Esophagus squamous epithelium (tissue), 5 donors: ENCODE data around the gene FBXW7. TPM values are rescaled to one million over a fixed set of nuclear protein-coding genes. Genes with fewer than 3 reads are reported as not detected.

Source experiments
- DNase-seq: peaks from one replicate; lab custom pipeline; 2025; lab: John Stamatoyannopoulos, UW
- H3K27ac ChIP-seq, 4 donors: fragments of 200-600 bp; sonication (generic); one replicate each; pipeline ENCODE4 v1.5.1; 2016 to 2019; ENCODE audit warnings: mild to moderate bottlenecking in 1 of 4
- H3K27me3 ChIP-seq, 4 donors: fragments of 200-600 bp; sonication (generic); 1 replicate in 3 of 4; 2 replicates in 1 of 4; pipeline versions ENCODE4 v1.5.1 to v1.6.0; 2017 to 2021; ENCODE audit warnings: antibody characterized with exemption in 1 of 4
- H3K36me3 ChIP-seq, 3 donors: fragments of 200-600 bp; sonication (generic); one replicate each; pipeline ENCODE4 v1.5.1; 2016 to 2019
- H3K4me1 ChIP-seq, 3 donors: fragments of 200-600 bp; sonication (generic); one replicate each; pipeline ENCODE4 v1.5.1; 2017 to 2019
- H3K4me3 ChIP-seq, 4 donors: fragments of 200-600 bp; sonication (generic); 1 replicate in 3 of 4; 2 replicates in 1 of 4; pipeline ENCODE4 v1.5.1; 2016 to 2019; ENCODE audit warnings: mild to moderate bottlenecking in 2 of 4, moderate library complexity in 1 of 4
- H3K9me3 ChIP-seq, 3 donors: fragments of 200-600 bp; sonication (generic); one replicate each; pipeline ENCODE4 v1.5.1; 2016 to 2019
- POLR2A ChIP-seq, 4 donors: fragments of 450-650 bp; IDR thresholded peaks; one replicate each; pipeline ENCODE4 v1.6.1; 2017; ENCODE audit warnings: antibody characterized with exemption in 4 of 4, mild to moderate bottlenecking in 4 of 4, moderate library complexity in 3 of 4
- WGBS, 2 donors: methylation state at CpG; one replicate each; pipeline ENCODE4 v1.1.5; 2018; 5-methylcytosine and 5-hydroxymethylcytosine counted together
- intact Hi-C: fragments of 100-400 bp; cut with DNase I; formaldehyde crosslinking; loops from one replicate; pipeline ENCODE4 v1.15.0; 2022
- total RNA-seq, 4 donors: library from RNA; depleted of rRNA; stranded (reverse); fragments of >200 nt; gene quantifications; one replicate each; pipeline ENCODE4 v1.1.0, GENCODE V29; 2016
- TF ChIP-seq, protein P1 (sequence below), 6 experiments: fragments of 450-650 bp in 4 of 6; fragments of 200-600 bp in 2 of 6; sonication (generic) in 2 of 6; IDR thresholded peaks; one replicate each; pipeline ENCODE4 v1.5.1; 2016 to 2019; ENCODE audit warnings: antibody characterized with exemption in 6 of 6, mild to moderate bottlenecking in 4 of 6, moderate library complexity in 4 of 6
- donor health status: DM: yes; HTN: yes; CAD: no.

Gene FBXW7
- total RNA-seq, 4 donors from 2014 or later: 32.3 to 92.7 (median 36.9) TPM

DNA sequence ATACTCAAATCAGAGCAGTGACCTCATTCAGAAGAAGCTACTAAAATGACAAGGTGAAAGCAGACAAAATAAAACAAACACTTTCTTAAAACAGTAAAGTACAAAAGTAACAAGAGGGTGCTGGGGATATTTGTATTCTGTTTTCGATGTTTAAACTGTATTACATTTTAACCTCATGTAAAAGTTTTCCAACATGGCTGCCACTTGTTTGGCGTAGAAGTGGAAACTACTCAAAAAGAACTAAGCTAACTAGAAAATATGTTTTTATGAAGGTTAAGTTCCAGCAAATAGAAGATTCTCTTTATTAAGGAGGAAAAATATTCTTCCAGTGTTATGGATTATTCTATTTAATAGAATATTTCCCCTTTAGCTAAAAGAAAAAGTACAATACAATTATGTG lies 155.0 kb downstream of the FBXW7 start:
- intact Hi-C loops: no loop called here
- H3K9me3 ChIP-seq: no peaks in the 10 kb centered on the region
- TF ChIP-seq, protein P1, sequence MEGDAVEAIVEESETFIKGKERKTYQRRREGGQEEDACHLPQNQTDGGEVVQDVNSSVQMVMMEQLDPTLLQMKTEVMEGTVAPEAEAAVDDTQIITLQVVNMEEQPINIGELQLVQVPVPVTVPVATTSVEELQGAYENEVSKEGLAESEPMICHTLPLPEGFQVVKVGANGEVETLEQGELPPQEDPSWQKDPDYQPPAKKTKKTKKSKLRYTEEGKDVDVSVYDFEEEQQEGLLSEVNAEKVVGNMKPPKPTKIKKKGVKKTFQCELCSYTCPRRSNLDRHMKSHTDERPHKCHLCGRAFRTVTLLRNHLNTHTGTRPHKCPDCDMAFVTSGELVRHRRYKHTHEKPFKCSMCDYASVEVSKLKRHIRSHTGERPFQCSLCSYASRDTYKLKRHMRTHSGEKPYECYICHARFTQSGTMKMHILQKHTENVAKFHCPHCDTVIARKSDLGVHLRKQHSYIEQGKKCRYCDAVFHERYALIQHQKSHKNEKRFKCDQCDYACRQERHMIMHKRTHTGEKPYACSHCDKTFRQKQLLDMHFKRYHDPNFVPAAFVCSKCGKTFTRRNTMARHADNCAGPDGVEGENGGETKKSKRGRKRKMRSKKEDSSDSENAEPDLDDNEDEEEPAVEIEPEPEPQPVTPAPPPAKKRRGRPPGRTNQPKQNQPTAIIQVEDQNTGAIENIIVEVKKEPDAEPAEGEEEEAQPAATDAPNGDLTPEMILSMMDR (IDR thresholded peaks at IDR 0.05): no peak
- no peak for TF ChIP-seq POLR2A (IDR thresholded peaks at IDR 0.05)
- H3K36me3 ChIP-seq: no peaks in the 10 kb centered on the region
- H3K4me1 ChIP-seq: peaks cover 0 to 8% (median 0%) of the 10 kb centered on the region in 3 donors
- 94 to 97% methylated on average over 2 of the region's 2 CpGs for WGBS, 2 donors
- H3K27me3 ChIP-seq: no peaks in the 10 kb centered on the region
- no peak for DNase-seq
- H3K4me3 ChIP-seq: no peak overlapping the region
- no peak overlapping the region for H3K27ac ChIP-seq

DNA sequence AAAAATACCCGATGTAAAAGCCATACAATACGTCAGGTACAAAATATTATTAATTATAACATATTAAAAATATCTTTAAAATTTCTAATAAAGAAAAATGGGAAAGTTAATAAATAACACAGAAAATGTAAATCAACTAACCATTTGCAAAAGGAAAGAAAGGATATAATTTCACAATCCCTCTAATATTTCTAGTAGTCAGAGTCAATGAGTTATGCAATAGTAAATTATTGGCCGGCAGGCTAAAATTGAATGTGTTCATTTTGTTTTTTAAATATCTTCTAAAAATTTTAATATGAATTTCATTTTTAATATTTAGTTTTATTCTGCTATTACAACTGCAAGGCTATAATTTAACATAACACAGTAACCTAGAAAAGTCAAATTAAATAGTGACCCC lies 155.7 kb downstream of the FBXW7 start:
- no peaks in the 10 kb centered on the region for H3K36me3 ChIP-seq
- no peak overlapping the region for H3K4me3 ChIP-seq
- H3K27ac ChIP-seq: no peak overlapping the region
- intact Hi-C loops: no loop called here
- no peaks in the 10 kb centered on the region for H3K9me3 ChIP-seq
- TF ChIP-seq POLR2A (IDR thresholded peaks at IDR 0.05): no peak
- TF ChIP-seq, protein P1 (IDR thresholded peaks at IDR 0.05): no peak
- no peak for DNase-seq
- H3K4me1 ChIP-seq: peaks cover 0 to 8% (median 0%) of the 10 kb centered on the region in 3 donors
- 88% methylated on average over 3 of the region's 3 CpGs for WGBS, 2 donors
- no peaks in the 10 kb centered on the region for H3K27me3 ChIP-seq

DNA sequence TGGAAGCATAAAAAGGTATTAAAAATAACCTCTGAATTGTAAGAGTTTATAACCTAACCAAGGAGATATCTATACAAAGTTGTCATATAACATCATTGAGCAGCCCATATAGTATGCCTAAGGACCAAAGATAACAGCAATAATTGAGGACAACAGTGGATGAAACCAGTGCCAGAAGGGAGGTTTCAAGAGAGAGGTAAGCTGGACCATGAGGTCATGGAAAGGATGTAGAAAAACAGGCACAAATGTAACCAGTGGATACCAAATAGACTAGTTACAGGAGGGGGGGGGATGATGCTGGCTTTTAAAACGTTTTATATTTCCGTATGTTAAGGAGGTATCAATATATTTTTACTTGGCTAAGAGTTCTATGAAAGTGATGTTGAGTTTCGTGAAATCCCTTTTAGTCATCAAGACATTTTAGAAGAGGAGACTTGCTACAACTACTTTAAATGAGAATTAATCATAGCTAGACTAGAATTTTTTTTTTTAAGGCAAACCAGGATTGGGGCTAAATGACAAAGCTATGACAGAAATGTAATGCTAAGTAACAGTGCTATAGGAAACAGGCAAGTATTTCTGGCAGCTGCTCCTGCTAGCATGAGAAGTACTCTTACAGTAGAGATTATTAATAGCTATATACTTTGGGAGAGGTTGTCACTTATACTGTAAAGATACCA lies 161.1 kb downstream of the FBXW7 start:
- intact Hi-C loops: no loop called here
- WGBS, 2 donors: 74 to 76% methylated on average over 3 of the region's 3 CpGs
- TF ChIP-seq, protein P1 (IDR thresholded peaks at IDR 0.05): no peak
- no peak for TF ChIP-seq POLR2A (IDR thresholded peaks at IDR 0.05)

DNA sequence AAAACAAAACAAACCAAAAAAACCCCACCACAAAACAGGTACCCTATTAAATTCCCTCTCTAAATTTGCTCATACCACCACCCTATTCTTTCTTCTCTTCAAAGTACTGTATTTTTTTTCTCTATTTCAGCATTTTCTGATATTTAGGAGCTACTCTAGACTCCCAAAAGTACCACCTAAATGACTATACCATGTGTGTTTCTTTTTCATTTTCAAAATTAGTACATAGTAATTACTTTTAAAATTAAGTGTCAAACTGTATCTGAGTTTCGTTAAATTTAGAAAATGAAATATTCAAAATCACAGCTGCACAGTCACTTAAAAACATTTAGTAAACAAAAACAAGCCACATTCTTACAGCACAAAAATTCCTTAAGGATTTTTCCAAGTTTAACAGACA lies 161.7 kb downstream of the FBXW7 start:
- 69 to 85% methylated on average over 1 of the region's 1 CpG for WGBS, 2 donors
- no peak overlapping the region for H3K27ac ChIP-seq
- no peaks in the 10 kb centered on the region for H3K27me3 ChIP-seq
- H3K4me3 ChIP-seq: no peak overlapping the region
- H3K36me3 ChIP-seq: no peaks in the 10 kb centered on the region
- H3K9me3 ChIP-seq: no peaks in the 10 kb centered on the region
- DNase-seq: no peak
- H3K4me1 ChIP-seq: no peaks in the 10 kb centered on the region
- intact Hi-C loops: no loop called here
- TF ChIP-seq, protein P1 (IDR thresholded peaks at IDR 0.05): no peak
- no peak for TF ChIP-seq POLR2A (IDR thresholded peaks at IDR 0.05)

More for the DNA sequence above, 161.1 kb downstream of the FBXW7 start:
- no peaks in the 10 kb centered on the region for H3K4me1 ChIP-seq
- DNase-seq: no peak
- H3K27ac ChIP-seq: no peak overlapping the region
- H3K27me3 ChIP-seq: no peaks in the 10 kb centered on the region
- no peak overlapping the region for H3K4me3 ChIP-seq
- no peaks in the 10 kb centered on the region for H3K9me3 ChIP-seq
- H3K36me3 ChIP-seq: no peaks in the 10 kb centered on the region

DNA sequence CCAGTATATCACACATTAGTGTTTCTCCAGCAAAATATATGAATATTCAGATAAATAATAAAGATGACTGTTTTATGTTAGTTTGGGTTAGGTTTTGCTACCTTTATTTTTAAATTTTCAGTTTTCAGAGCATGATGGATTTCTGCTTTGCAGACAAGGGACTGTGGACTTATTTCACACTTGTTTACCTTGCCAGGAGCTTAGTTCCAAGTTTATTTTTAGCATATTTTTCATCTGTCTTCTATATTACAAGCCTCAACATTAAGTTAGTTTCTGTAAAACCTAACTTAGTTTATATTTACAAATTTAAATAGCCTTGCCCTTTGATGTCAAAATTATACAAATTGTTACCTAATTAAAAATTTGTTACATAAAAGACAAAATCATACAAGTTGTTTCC lies 163.4 kb downstream of the FBXW7 start:
- no peak overlapping the region for H3K4me3 ChIP-seq
- H3K36me3 ChIP-seq: no peaks in the 10 kb centered on the region
- DNase-seq: no peak
- no peaks in the 10 kb centered on the region for H3K9me3 ChIP-seq
- H3K4me1 ChIP-seq: no peaks in the 10 kb centered on the region
- no peak overlapping the region for H3K27ac ChIP-seq
- H3K27me3 ChIP-seq: no peaks in the 10 kb centered on the region
- TF ChIP-seq POLR2A (IDR thresholded peaks at IDR 0.05): no peak
- TF ChIP-seq, protein P1 (IDR thresholded peaks at IDR 0.05): no peak
- intact Hi-C loops: no loop called here
